Measurements from ENCODE around the gene SCARF2.

- TF ChIP-seq, protein P1, sequence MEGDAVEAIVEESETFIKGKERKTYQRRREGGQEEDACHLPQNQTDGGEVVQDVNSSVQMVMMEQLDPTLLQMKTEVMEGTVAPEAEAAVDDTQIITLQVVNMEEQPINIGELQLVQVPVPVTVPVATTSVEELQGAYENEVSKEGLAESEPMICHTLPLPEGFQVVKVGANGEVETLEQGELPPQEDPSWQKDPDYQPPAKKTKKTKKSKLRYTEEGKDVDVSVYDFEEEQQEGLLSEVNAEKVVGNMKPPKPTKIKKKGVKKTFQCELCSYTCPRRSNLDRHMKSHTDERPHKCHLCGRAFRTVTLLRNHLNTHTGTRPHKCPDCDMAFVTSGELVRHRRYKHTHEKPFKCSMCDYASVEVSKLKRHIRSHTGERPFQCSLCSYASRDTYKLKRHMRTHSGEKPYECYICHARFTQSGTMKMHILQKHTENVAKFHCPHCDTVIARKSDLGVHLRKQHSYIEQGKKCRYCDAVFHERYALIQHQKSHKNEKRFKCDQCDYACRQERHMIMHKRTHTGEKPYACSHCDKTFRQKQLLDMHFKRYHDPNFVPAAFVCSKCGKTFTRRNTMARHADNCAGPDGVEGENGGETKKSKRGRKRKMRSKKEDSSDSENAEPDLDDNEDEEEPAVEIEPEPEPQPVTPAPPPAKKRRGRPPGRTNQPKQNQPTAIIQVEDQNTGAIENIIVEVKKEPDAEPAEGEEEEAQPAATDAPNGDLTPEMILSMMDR (IDR thresholded peaks at IDR 0.05): peak; percentile 81 to 98 (median 88)
- no peak for TF ChIP-seq POLR2A (IDR thresholded peaks at IDR 0.05)
Measured at GRCh38 chr22:20418211-20418788, 19.3 kb downstream of the SCARF2 start.
